Left cardiac atrium (tissue), 4 donors: ENCODE results near the gene KRT84. TPM values are rescaled to one million over a fixed set of nuclear protein-coding genes. Genes with fewer than 3 reads are reported as not detected.
"Not testable (repeated sequence)": the region's sequence is repeated elsewhere in the genome, so short reads cannot be mapped to it uniquely, and the experiment has no call there.

Source experiments
- ATAC-seq, 2 donors: fragments of 200-7000 bp; cut with Tn5 transposase; one replicate each; pipeline ENCODE4 v1.9.1; 2020; ENCODE audit warnings: mild to moderate bottlenecking in 2 of 2, moderate library complexity in 2 of 2
- DNase-seq: peaks from one replicate; pipeline ENCODE4 v3.0.0-alpha.2; 2020
- intact Hi-C, 2 donors: fragments of 100-400 bp; cut with DNase I; formaldehyde crosslinking; loops; one replicate each; pipeline versions ENCODE4 v1.14.1 to v1.15.1; 2022 to 2023
- total RNA-seq, 2 donors: library from RNA; stranded (reverse); fragmentation: NEBNext Ultra II Directional; extraction: Animal tissue kit (Norgen Biotek cat#: 25700); gene quantifications; one replicate each; pipeline ENCODE4 v1.2.1, GENCODE V29; 2021
- donor health status: DM: no; HTN: yes; CAD: no.
- donor health status: DM: no; HTN: yes; CAD: no; lungs with severe emphysema.
- donor health status: DM: yes; HTN: yes; CAD: no.
- donor health status: Dilated cardiomyopathy.

Gene KRT84
- total RNA-seq, 2 donors from 2014 or later, result not detected

DNA sequence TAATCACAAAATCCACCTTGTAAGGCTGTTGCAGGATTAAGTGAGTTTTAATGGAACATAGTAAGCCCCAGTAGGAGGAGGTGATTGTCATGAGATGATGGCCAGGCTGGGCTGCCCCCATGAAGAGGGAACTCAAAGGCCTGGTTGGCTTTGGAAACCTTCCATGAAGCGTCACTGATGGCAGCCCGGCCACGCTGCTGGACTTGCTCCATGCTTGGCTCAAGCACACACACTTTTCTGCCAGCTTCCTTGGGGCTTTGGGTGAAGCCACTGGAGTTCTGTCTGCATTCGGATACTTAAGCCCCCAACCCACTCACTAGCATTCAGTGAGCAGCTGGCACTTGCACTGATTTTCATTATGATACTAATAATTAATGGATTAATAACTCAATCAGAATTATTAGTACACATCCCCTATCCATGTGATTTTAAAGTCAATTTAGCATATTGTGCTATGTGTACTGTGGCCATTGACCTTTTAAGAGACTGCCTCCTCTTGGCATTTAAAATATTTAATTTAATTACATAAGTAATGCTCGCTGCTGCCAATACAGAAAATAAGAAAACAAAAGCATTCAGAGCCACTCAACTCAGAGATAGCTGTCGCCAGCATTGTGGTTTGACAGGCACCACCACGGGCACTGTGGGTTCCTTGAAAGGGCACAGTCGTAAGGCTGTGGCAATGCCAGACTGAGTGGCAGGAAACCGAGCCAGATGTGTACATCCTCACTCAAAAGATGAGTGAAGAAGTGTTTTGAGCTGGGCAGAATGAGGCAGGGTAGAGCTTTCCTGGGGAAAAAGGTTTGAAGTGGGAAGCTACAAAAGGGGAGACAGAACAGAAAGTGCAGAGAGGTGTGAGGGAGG is 34.0 kb downstream of the KRT84 start:
- intact Hi-C loops, result no loop called here
- DNase-seq, result peak; percentile 42
- peak; percentile 54 to 79 for ATAC-seq

DNA sequence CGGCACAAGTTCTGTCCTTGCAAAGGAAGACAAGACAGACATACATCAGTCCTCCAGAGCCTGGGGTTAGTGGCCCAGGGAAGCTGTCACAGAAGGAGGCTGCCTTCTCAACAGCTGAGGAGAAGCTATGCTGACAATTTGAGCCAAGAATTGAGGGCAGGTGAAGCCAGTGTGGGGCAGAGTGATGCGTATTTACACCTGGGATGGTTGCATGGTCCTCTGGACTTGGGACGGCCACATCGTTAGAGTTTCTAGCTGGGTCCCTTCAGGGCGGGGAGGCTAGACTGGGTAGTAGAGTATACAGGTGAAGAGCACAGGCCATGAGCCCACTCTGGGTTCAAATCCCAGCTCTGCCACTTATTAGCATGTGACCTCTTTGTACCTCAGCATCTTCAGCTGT is 34.7 kb downstream of the KRT84 start:
- no peak for ATAC-seq
- intact Hi-C loops, result no loop called here
- DNase-seq, result no peak

DNA sequence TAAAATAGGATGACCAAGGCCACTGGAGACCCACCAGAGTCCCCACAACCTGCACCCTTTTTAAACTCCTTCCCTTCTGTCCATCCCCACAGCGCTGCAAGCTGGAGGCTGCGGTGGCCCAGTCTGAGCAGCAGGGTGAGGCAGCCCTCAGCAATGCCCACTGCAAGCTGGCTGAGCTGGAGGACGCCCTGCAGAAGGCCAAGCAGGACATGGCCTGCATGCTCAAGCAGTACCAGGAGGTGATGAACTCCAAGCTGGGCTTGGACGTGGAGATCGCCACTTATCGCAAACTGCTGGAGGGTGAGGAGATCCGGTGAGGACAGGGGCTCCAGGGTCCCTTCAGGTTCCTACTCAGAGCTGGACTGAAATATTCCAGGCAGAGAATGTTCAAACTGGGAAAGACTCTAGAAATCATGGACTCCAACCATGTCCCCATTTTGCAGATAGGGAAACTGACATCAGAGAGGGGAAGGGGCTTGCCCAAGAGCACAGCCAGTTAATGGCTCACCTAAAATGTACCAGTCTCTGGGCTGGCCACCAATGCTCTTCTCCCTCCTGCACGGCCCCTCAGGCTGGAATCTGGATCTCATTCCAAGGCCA is 35.3 kb downstream of the KRT84 start:
- DNase-seq, result no peak
- no peak for ATAC-seq
- intact Hi-C loops, result no loop called here

DNA sequence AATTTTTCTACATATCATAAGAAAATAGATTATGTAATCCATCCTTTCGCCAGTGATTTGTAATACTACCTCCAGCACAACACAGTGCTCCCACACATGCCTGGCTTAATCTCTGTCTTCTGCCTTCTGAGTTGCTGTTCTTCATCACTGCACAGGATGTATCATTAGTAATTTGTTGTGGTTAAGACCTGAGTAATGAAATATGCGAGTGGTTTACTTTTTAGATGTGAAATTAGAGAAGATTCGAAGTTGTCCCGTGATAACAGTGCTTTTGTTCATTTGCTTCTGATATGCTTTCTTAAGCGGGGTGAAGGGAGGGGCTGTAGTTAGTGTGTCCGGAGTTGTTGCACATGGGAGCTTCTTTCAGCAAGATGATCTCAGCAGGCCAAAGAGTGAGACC is 36.3 kb downstream of the KRT84 start:
- no peak for DNase-seq
- intact Hi-C loops, result no loop called here
- ATAC-seq, result peak in 1 of 2 donors; percentile 83

DNA sequence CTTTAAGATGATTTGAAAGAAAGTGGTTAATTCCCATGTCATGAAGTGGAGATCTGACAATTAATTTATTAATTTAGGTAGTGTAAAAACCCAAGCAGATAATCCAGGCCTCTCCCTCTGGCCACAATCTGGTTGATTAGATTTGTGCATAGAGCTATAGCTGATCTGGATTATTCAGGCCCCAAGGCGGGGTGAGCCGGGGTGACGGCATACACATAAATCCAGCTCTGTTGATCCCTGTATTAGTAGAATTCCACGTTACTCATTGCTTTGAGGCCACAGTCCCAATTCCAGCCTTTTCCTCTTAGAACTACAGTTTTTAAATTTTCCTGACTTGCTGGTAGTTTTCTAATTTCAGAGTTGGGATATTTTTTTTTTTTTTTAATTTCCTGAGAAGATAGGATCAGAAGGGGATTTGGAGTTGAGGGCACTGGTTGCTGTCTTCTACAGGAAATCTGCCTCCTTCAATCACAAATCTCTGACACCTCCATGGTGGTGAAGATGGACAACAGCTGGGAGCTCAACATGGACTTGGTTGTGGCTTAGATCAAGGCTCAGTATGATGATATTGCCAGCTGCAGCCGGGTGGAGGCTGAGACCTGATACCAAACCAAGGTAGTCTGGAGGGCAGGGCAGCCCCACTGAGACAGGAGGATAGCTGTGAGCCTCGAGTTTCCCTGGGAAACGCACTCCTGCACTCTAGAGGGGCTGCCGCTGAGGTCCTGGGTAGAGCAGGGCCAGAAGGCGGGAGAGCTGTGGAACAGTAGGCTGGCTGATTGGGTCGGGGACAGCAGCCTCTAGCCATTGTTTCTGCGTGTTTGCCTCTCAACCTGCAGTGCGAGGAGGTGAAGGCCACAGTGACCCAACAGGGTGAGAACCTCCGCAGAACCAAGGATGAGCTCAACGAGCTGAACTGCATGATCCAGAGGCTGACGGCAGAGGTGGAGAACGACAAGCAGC is 37.6 kb downstream of the KRT84 start:
- ATAC-seq, result no peak
- intact Hi-C loops, result no loop called here

DNA sequence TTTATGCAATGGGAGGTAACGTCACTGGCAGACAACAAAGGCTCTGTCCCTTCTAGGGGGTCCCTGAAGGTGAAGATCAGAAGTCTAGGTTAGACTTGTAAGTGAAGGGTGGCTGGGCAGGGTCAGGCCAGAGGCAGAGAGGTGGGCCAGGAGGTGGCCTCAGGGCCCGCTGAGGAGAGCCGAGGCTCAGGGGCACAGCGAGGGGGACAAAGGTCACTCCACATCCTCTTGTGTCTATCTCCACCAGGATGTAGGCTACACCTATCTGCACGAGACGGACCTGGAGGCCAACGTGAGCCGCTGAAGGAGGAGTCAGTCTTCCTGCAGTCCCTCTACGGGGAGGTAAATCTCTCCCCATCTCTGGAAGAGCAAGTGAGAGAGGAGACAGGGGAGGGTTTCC is 38.4 kb downstream of the KRT84 start:
- ATAC-seq (no peak), DNase-seq (no peak)
- intact Hi-C loops, result no loop called here

More for the DNA sequence above, 37.6 kb downstream of the KRT84 start:
- DNase-seq, result no peak

DNA sequence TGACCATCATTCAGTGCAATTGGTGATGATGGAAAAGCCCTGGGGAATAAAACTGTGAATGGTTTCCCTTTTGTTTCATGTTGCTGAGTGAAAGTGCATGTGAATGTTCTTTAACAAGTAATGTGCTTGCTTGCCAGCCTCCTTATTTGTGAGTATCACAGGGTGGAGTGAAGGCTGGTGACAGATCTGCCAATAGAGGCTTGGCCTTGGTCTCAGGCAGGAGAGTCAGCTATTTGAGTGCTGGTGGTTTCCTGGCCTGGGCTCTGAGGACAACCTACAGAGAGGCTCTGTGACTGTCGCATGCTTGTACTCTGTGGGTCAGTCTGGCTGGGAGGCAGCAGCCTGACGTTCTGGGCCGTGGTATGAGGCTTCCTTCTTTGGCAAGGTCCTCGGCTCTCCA is 38.9 kb downstream of the KRT84 start:
- peak in 1 of 2 donors; percentile 56 for ATAC-seq
- DNase-seq, result no peak
- intact Hi-C loops, result no loop called here

DNA sequence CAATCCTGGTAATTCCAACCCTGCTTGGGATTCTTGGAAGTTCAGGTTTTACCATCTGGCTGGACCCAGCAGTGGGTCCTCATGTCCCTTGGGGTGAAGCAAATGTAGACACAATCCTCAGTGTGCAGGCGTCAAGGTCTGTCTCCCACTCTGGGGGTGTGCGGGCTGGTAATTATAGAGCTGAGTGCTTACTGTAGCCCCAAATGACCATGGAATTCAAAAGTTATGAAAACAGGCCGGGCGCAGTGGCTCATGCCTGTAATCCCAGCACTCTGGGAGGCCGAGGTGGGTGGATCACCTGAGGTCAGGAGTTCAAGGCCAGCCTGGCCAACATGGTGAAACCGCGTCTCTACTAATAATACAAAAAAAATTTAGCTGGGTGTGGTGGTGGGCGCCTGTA is 40.4 kb downstream of the KRT84 start:
- intact Hi-C loops, DNase-seq, ATAC-seq: not testable (repeated sequence)

DNA sequence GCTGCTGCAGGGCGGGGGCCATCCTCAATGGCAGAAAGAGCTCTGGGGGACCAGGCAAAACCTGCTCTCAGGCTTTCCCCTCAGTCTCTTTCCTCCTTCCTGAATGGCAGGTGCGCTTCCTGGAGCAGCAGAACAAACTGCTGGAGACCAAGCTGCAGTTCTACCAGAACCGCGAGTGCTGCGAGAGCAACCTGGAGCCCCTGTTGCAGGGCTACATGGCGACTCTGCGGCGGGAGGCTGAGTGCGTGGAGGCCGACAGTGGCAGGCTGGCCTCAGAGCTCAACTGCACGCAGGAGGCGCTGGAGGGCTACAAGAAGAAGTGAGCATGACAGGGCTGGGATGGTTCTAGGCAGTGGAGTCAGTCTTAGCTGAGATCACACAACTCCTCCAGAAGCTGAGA is 41.3 kb downstream of the KRT84 start:
- intact Hi-C loops, result no loop called here
- DNase-seq (no peak), ATAC-seq (no peak)

DNA sequence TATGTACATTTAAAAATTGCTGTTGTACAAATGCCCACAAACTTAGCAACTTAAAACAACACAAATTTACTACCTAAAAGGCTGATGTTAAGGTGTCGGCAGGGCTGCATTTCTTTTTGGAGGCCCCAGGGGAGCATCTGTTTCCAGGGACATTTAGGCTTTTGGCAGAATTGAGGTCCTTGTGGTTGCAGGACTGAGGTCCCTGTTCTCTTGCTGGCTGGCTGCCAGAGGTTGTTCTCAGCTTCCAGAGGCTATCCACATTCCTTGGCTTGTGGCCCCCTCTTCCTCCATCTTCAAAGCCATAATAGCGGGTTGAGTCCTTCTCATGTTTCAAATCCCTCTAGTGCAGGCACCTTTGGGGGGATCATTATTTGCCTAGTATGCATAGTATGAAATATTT is 41.9 kb downstream of the KRT84 start:
- no peak for DNase-seq
- no peak for ATAC-seq
- intact Hi-C loops, result no loop called here

DNA sequence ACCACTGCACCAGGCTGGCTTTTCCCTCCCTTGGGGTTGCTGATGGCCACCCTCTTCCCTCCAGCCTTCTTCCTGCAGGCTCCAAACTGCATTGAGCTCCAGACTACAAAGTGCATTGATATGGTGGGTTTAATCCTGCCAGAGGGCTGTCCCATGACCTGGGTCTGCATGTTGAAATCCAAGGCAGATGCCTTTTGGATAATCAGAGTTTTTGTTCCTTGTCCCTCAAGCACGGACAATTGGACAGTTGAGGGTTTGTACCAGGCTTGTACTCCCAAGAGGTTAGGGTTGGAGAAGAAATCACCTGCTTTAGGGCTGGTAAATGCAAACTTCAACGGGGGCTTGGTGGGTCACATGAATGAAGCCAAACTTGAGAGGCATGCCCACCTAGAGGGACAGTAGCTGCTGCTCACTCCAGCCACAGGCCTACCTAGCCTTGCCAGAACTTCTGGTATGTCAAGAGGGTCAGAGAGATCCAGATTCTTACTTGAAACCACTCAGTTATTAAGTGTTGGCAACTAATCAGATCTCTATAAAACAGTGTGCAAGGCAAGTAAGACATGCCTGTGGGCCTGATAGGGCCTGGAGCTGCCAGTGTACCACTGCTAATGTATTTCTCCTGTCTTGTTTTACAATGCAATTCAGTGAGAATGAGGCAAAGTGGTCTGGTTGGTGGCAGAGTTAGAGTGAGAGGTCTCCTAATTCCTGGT is 42.5 kb downstream of the KRT84 start:
- ATAC-seq, result no peak
- intact Hi-C loops, result no loop called here
- no peak for DNase-seq

DNA sequence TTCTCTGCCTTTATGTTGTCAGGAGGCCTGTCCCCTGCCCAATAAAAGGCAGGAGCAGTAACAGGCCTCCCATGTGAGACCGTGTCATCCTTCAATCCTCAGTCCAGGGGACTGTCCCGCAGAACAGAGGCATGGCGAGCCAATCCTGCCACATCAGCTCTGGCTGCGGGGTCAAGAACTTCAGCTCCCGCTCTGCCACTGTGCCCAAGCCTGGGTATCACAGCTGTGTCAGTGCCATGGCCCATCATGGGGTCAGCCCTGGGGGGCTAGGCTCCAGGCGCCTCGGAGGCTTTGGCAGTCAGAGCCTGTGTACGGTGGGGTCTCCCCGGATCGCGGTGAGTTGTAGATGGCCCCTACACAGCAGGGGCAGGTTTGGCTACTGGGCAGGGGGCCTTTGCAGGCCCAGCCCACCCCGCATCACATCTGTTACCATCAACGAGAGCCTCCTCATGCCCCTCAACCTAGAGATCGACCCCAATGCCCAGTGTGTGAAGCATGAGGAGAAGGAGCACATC is 44.3 kb downstream of the KRT84 start:
- intact Hi-C loops, result no loop called here
- ATAC-seq, result no peak
- no peak for DNase-seq

DNA sequence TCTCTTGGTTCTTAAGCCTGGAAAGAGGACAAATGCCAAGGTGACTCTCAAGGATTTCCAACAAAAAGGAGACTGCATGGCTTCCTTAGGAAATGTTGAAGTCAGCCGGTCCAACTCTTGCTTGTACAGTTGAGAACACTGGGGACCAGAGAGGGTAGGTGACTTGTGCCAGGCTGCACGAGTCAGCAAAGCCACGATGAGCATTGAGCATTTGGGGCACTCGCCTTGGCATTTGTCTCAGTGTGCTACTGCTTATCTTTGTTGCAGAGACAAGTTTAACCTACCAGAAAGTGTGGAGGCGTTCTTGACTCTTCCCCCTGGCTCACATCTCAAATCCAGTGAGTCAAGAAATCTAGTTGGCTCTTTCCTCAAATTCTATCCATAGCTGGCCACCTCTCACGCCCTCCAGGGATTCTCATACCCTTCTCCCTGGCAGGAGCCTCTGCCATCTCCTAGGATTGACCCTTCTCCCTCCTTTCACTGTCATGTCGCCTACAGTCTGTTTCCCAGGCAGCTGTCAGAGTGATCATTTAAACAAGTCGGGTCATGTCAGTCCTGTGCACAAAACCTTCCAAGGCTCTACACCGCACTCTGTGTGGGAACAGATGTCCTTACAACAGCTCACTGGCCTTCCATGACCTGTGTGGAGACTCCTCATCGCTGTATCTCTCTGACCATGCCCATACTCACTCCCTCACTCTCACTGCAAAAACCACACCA is 47.1 kb downstream of the KRT84 start:
- intact Hi-C loops, result no loop called here
- DNase-seq, result no peak
- no peak for ATAC-seq

DNA sequence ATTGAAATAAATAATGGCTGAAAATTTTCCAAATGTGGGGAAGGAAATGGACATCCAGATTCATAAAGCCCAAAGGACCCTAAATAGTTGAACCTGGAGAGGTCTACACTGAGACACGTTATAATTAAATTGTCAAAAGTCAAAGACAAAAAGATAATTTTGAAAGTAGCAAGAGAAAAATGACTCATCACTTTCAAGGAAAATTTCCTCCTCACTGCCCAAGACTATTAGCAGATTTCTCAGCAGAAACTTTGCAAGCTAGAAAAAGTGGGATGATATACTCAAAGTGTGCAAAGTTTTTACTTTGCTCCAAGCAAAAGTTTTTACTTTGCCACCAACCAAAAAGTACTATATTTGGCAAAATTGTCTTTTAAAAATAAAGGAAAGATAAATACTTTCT is 48.4 kb downstream of the KRT84 start:
- intact Hi-C loops, result no loop called here
- ATAC-seq, result no peak

DNA sequence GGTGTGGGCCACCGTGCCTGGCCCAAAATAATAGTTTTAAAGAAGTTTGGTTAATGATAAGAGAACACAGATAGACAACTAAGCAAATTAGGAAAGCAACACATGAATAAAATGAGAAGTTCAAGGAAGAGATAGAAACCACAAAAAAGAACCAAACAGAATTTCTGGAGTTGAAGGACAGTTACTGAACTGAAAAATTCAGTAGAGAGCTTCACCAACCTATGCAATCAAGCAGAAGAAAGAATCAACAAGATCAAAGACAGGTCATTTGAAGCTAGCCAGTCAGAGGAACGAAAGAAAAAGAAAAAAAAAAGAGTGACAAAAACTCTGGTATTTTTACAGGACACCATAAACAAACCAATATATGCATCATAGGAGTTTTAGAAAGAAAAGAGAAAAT is 48.8 kb downstream of the KRT84 start:
- DNase-seq, result no peak
- intact Hi-C loops, result no loop called here

More for the DNA sequence above, 48.4 kb downstream of the KRT84 start:
- no peak for DNase-seq

DNA sequence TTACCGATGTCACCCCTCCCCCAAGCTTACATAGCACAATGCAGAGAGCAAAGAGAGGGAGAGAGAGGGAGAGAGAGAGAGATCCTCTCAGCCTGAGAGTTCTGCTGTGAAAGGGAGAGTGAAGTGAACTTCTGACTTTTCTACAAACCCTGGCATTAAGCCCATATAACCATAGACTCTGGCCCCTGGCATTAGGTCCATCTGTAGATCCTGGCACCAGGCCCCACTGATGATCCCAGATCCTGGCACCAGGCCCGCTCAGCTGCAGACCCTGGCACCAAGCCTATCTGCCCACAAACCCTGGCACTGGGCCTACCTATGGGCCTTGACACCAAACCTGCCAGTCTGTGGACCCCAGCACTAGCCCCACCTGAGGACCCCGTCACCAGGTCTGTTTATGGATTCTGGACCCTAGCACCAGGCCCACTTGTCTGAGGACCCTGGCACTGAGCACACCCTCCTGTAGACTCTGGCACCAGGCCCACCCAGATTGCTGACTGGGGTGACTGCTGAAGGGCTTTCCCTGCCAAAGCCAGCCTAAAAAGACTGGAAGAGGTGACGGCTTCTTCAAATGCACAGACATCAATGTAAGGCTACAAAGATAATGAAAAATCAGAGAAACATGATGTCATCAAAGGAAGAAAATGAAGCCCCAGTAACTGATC is 49.7 kb downstream of the KRT84 start:
- no peak for DNase-seq
- intact Hi-C loops, result no loop called here

More for the DNA sequence above, 48.8 kb downstream of the KRT84 start:
- ATAC-seq, result no peak

DNA sequence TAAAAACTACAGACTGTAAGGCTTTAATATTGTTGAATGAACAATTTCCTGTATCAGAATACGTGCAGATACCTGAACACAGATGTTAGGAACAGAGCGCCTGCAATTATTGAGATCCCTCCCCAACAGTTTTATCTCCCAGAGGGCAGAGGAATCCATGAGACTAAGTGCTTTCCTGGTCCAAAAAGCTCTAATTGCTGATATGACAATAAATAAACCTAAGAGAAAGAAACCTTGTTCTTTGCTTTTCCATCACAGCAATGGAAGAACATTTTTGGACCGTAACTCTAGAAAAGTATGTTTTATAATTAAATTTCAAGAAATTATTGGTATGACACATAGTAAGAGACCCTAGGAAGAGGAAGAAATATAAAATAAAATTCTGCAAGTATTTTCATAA is 51.3 kb downstream of the KRT84 start:
- DNase-seq, result no peak
- intact Hi-C loops, result no loop called here
- no peak for ATAC-seq

More for the DNA sequence above, 49.7 kb downstream of the KRT84 start:
- no peak for ATAC-seq

DNA sequence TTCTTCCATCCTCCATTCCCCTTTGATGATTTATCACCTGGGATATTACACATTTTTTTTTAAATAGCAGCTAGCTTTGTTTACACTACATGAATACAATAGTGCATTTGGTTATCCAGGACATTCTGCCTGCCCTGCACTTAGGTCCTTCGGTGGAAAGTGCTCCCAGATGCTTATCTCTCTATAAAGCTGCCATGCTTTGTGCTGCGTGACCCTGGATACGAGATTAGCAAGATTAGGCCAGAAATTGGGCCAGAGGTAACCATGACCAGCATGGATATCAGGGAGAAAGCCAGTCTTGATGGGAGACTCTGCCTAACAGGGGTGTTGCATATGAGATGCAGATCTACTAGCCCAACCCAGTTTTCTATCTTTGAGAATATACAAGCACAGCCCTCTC is 52.1 kb downstream of the KRT84 start:
- DNase-seq, result no peak
- ATAC-seq, result no peak
- intact Hi-C loops, result no loop called here
